ENCODE data around the gene PIK3R1.

The PIK3R1 gene

DNA sequence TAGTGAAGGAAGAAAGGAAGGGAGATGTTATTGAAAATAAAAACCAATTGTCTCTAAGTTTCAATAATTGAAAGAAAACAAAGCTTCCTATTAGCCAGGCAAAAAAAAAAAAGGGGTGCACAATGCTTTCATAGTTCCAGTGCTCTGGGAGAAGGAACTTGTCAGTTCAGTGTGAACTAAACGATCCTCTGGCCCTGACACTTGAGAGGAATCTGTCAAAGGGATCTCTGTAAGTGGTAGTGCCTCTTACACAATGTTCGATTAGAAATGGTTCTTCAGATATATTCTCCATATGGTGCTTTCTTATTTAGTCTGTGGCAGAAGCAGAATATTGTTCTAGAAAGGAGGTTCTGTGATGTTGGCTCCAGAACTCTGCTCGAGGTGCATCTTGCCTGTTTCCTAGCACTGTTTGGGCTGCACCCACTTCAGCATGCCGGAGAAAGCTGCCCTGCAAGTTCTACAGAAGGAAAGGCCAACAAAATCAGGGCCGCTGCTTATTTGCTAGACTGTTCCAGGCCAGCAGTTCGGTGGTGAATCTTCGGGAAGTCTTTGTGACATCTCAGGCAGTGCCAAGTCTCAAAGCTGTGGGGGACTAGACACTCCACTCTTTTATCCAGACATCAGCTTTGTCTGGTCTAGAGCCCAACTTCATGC lies 90.9 kb downstream of the PIK3R1 start:
- TF ChIP-seq FOXM1 (IDR thresholded peaks at IDR 0.05; ENCODE audit: borderline replicate concordance, low read depth), result no peak
- no peak for TF ChIP-seq TEAD4 (IDR thresholded peaks at IDR 0.05)
- no peak for TF ChIP-seq EGR1 (IDR thresholded peaks at IDR 0.05)
- TF ChIP-seq ZBTB7A (IDR thresholded peaks at IDR 0.05; ENCODE audit: low read depth), result no peak
- no peak for TF ChIP-seq TAF1 (IDR thresholded peaks at IDR 0.05; ENCODE audit: low read depth)
- no peak for TF ChIP-seq EP300 (IDR thresholded peaks at IDR 0.05; ENCODE audit: borderline replicate concordance)
- no peak for TF ChIP-seq TCF12 (IDR thresholded peaks at IDR 0.05; ENCODE audit: low read depth)
- no peak for TF ChIP-seq NFIC (IDR thresholded peaks at IDR 0.05)
- TF ChIP-seq CEBPB (IDR thresholded peaks at IDR 0.05), result no peak
- no peak for TF ChIP-seq RAD21 (IDR thresholded peaks at IDR 0.05; ENCODE audit: low read depth)
- TF ChIP-seq CREB1 (IDR thresholded peaks at IDR 0.05; ENCODE audit: low read depth), result no peak
- TF ChIP-seq, protein P1, sequence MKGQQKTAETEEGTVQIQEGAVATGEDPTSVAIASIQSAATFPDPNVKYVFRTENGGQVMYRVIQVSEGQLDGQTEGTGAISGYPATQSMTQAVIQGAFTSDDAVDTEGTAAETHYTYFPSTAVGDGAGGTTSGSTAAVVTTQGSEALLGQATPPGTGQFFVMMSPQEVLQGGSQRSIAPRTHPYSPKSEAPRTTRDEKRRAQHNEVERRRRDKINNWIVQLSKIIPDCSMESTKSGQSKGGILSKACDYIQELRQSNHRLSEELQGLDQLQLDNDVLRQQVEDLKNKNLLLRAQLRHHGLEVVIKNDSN (IDR thresholded peaks at IDR 0.05), result no peak
- TF ChIP-seq, protein P2, sequence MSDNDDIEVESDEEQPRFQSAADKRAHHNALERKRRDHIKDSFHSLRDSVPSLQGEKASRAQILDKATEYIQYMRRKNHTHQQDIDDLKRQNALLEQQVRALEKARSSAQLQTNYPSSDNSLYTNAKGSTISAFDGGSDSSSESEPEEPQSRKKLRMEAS (IDR thresholded peaks at IDR 0.05), result no peak
- no peak for TF ChIP-seq YY1 (IDR thresholded peaks at IDR 0.05; ENCODE audit: low read depth)
- TF ChIP-seq, protein P3, sequence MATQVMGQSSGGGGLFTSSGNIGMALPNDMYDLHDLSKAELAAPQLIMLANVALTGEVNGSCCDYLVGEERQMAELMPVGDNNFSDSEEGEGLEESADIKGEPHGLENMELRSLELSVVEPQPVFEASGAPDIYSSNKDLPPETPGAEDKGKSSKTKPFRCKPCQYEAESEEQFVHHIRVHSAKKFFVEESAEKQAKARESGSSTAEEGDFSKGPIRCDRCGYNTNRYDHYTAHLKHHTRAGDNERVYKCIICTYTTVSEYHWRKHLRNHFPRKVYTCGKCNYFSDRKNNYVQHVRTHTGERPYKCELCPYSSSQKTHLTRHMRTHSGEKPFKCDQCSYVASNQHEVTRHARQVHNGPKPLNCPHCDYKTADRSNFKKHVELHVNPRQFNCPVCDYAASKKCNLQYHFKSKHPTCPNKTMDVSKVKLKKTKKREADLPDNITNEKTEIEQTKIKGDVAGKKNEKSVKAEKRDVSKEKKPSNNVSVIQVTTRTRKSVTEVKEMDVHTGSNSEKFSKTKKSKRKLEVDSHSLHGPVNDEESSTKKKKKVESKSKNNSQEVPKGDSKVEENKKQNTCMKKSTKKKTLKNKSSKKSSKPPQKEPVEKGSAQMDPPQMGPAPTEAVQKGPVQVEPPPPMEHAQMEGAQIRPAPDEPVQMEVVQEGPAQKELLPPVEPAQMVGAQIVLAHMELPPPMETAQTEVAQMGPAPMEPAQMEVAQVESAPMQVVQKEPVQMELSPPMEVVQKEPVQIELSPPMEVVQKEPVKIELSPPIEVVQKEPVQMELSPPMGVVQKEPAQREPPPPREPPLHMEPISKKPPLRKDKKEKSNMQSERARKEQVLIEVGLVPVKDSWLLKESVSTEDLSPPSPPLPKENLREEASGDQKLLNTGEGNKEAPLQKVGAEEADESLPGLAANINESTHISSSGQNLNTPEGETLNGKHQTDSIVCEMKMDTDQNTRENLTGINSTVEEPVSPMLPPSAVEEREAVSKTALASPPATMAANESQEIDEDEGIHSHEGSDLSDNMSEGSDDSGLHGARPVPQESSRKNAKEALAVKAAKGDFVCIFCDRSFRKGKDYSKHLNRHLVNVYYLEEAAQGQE (IDR thresholded peaks at IDR 0.05; ENCODE audit: low read depth), result no peak

DNA sequence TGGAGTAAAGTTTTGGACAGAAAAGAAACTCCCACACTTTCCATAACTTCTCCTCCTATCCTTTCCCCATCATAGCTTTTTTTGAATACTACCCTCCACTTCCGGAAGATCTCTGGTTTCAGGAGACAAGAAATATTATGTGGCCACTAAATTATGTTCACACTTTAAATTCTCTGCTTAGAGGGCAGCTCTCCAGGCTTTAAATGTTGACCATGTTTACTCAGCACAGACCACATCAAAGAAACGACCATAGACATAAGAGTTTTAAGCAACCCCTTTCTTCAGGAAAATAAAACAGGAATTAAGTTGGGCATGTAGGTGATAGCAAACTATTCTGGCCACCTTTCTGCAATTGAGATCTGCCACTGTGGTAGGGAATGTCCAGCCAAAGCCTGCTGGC lies 97.8 kb downstream of the PIK3R1 start:
- TF ChIP-seq, protein P2 (IDR thresholded peaks at IDR 0.05), result no peak
- no peak for TF ChIP-seq NFIC (IDR thresholded peaks at IDR 0.05)
- TF ChIP-seq RAD21 (IDR thresholded peaks at IDR 0.05; ENCODE audit: low read depth), result no peak
- TF ChIP-seq, protein P1 (IDR thresholded peaks at IDR 0.05), result no peak
- TF ChIP-seq CREB1 (IDR thresholded peaks at IDR 0.05; ENCODE audit: low read depth), result no peak
- no peak for TF ChIP-seq ZBTB7A (IDR thresholded peaks at IDR 0.05; ENCODE audit: low read depth)
- TF ChIP-seq EP300 (IDR thresholded peaks at IDR 0.05; ENCODE audit: borderline replicate concordance), result no peak
- TF ChIP-seq TEAD4 (IDR thresholded peaks at IDR 0.05), result no peak
- TF ChIP-seq EGR1 (IDR thresholded peaks at IDR 0.05), result no peak
- TF ChIP-seq, protein P3 (IDR thresholded peaks at IDR 0.05; ENCODE audit: low read depth), result no peak
- no peak for TF ChIP-seq YY1 (IDR thresholded peaks at IDR 0.05; ENCODE audit: low read depth)
- no peak for TF ChIP-seq TCF12 (IDR thresholded peaks at IDR 0.05; ENCODE audit: low read depth)
- no peak for TF ChIP-seq CEBPB (IDR thresholded peaks at IDR 0.05)
- no peak for TF ChIP-seq TAF1 (IDR thresholded peaks at IDR 0.05; ENCODE audit: low read depth)
- no peak for TF ChIP-seq FOXM1 (IDR thresholded peaks at IDR 0.05; ENCODE audit: borderline replicate concordance, low read depth)

DNA sequence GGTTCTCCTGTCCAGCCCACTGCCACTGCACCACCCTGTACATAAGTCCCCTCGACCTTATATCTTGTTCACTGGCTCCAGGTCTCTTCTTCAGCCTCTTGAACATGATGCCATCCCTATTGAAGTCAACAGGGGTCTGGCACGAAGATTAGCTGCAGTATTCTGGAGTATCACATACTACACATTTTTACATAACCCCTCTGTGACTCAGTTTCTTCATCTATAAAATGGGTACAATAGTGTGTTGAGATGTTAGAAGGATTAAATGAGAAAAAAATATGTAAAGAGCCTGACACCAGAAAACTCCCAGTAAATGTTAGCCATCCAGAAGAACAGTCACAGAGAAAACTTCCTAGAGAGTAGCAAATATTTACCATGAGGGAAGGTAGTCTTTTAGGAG lies 98.9 kb downstream of the PIK3R1 start:
- TF ChIP-seq YY1 (IDR thresholded peaks at IDR 0.05; ENCODE audit: low read depth) (no peak), EP300 (IDR thresholded peaks at IDR 0.05; ENCODE audit: borderline replicate concordance) (no peak), RAD21 (IDR thresholded peaks at IDR 0.05; ENCODE audit: low read depth) (no peak), CREB1 (IDR thresholded peaks at IDR 0.05; ENCODE audit: low read depth) (no peak), NFIC (IDR thresholded peaks at IDR 0.05) (no peak), ZBTB7A (IDR thresholded peaks at IDR 0.05; ENCODE audit: low read depth) (no peak), TEAD4 (IDR thresholded peaks at IDR 0.05) (no peak)
- TF ChIP-seq, protein P3 (IDR thresholded peaks at IDR 0.05; ENCODE audit: low read depth), result no peak
- TF ChIP-seq, protein P2 (IDR thresholded peaks at IDR 0.05), result no peak
- TF ChIP-seq, protein P1 (IDR thresholded peaks at IDR 0.05), result no peak
